HepG2 (cell line): ENCODE results near the gene C1QL4. TPM values are rescaled to one million over a fixed set of nuclear protein-coding genes. Genes with fewer than 3 reads are reported as not detected.

Experiments used
- BRD4 ChIP-seq: sonication (generic); formaldehyde crosslinking; IDR thresholded peaks from 2 replicates; pipeline ENCODE4 v1.4.0; 2020; ENCODE audit warnings: missing genetic modification reagents
- EP300 ChIP-seq, 3 experiments: sonication (generic) in 1 of 3; formaldehyde crosslinking in 1 of 3; IDR thresholded peaks; 2 replicates each; pipeline versions ENCODE4 v1.5.1 to v1.6.1; 2011 to 2020; ENCODE audit warnings: low read depth in 2 of 3, low read length in 2 of 3, borderline replicate concordance in 1 of 3, improper control_type of control experiment in 1 of 3, mild to moderate bottlenecking in 1 of 3, missing genetic modification reagents in 1 of 3, moderate library complexity in 1 of 3
- MED8 ChIP-seq: sonication (generic); formaldehyde crosslinking; IDR thresholded peaks from 2 replicates; pipeline ENCODE4 v1.8.1; 2023; ENCODE audit warnings: mild to moderate bottlenecking, missing genetic modification reagents; ENCODE audit not compliant: insufficient replicate concordance
- SMAD3 ChIP-seq: sonication (generic); formaldehyde crosslinking; IDR thresholded peaks from 2 replicates; pipeline ENCODE4 v1.4.0; 2020; ENCODE audit warnings: missing genetic modification reagents
- ZC3H4 ChIP-seq: sonication (generic); formaldehyde crosslinking; IDR thresholded peaks from 2 replicates; pipeline ENCODE4 v1.4.0; 2020; ENCODE audit warnings: missing genetic modification reagents, borderline replicate concordance
- ZNF431 ChIP-seq: sonication (generic); formaldehyde crosslinking; IDR thresholded peaks from 2 replicates; pipeline ENCODE4 v1.9.0; 2022; ENCODE audit warnings: missing genetic modification reagents, low read depth, mild to moderate bottlenecking, borderline replicate concordance
- ZNF550 ChIP-seq: sonication (generic); formaldehyde crosslinking; IDR thresholded peaks from 2 replicates; pipeline ENCODE4 v1.4.0; 2020; ENCODE audit warnings: mild to moderate bottlenecking, missing genetic modification reagents, borderline replicate concordance
- polyA plus RNA-seq, 8 experiments: library from polyadenylated mRNA; depleted of rRNA in 3 of 8; stranded (reverse) in 7 of 8; unstranded in 1 of 8; fragments of >200 nt; fragmentation: Illumina TruSeq in 4 of 8; extraction: Trizol in 4 of 8; gene quantifications; 2 replicates each; pipeline versions ENCODE4 v1.2.1 to v1.2.3, GENCODE V29; 2011 to 2016; ENCODE audit warnings: low read depth in 4 of 8, missing spikeins in 1 of 8, mixed read lengths in 1 of 8; ENCODE audit not compliant: insufficient read depth in 1 of 8
- total RNA-seq, 5 experiments: library from RNA; depleted of rRNA; stranded (reverse); fragments of >200 nt; fragmentation: Illumina TruSeq; extraction: Trizol; gene quantifications; 2 replicates each; pipeline ENCODE4 v1.2.3, GENCODE V29; 2016; ENCODE audit warnings: low read depth in 1 of 5
- TF ChIP-seq, protein P1 (sequence below): sonication (generic); formaldehyde crosslinking; IDR thresholded peaks from 2 replicates; pipeline ENCODE4 v1.4.0; 2020; ENCODE audit warnings: mild to moderate bottlenecking, missing genetic modification reagents, borderline replicate concordance
- TF ChIP-seq, protein P2 (sequence below): IDR thresholded peaks from 2 replicates; pipeline ENCODE4 v1.6.1; 2016; ENCODE audit warnings: low read depth
- TF ChIP-seq, protein P3 (sequence below), 2 experiments: fragments of 450-650 bp in 1 of 2; sonication (generic) in 1 of 2; formaldehyde crosslinking in 1 of 2; IDR thresholded peaks; 2 replicates each; pipeline versions ENCODE4 v1.6.1 to v1.8.0; 2016 to 2022; ENCODE audit warnings: antibody characterized with exemption in 1 of 2, mild to moderate bottlenecking in 1 of 2, missing genetic modification reagents in 1 of 2

Gene C1QL4
- total and polyA plus RNA-seq, 2 of the 13 experiments (the other 11 are each of a cell fraction or from before 2014, with no cell fraction given) = 0.03 TPM; not detected in 1

DNA sequence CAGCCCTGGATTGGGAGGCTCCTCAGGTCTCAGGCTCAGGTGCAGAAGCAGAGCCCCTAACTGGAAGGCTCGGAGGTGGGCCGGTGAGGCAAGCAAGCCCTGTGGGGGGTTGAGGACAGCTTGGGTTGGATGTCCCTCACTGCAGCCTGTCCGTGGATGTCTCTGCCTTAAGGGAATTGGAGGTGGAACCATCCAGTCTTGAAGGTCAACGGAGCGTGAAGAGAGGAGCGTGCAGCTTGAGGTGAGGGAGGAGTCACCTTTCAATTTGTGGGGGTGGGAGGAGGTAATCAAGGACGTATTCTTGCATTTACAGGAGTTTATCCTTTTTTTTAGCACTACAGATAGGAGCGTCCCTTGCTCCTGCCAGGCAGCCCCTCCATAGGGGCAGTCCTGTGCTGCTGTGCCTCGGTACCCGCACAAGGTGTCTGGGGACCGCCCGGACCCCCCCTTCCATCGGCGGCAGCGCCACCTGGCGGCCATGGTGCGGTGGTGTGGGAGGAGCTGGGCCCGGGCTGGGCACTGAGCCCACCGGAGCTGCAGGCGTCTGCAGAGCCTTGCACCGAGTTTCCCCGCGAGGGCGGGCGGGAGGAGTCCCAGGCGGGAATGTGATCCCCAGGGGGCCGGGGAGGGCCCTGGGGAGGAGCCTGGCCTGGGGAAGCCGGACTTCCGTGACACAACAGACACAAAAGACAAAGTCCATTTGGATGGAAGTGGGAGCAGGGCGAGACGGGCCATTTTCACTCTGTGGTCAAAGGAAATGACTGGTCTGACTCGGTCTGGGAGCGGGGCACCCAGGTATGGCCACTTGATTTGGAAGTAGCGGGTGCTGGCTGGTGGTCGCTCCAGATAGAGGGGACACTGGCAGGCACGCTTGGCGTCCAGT is 10.6 kb upstream of the C1QL4 start (continued):
- peak in 1 of 2 experiments; percentile 56; a peak in 1 of 4 replicates for TF ChIP-seq EP300 (IDR thresholded peaks at IDR 0.05; ENCODE audit: low read depth in 2 of 2, low read length in 2 of 2)
- TF ChIP-seq EP300 (CRISPR knock-in tag; IDR thresholded peaks at IDR 0.05; ENCODE audit: borderline replicate concordance) = 0 out of 2 replicates have a peak, but pooled peaks have one; percentile 23
- TF ChIP-seq, protein P1, sequence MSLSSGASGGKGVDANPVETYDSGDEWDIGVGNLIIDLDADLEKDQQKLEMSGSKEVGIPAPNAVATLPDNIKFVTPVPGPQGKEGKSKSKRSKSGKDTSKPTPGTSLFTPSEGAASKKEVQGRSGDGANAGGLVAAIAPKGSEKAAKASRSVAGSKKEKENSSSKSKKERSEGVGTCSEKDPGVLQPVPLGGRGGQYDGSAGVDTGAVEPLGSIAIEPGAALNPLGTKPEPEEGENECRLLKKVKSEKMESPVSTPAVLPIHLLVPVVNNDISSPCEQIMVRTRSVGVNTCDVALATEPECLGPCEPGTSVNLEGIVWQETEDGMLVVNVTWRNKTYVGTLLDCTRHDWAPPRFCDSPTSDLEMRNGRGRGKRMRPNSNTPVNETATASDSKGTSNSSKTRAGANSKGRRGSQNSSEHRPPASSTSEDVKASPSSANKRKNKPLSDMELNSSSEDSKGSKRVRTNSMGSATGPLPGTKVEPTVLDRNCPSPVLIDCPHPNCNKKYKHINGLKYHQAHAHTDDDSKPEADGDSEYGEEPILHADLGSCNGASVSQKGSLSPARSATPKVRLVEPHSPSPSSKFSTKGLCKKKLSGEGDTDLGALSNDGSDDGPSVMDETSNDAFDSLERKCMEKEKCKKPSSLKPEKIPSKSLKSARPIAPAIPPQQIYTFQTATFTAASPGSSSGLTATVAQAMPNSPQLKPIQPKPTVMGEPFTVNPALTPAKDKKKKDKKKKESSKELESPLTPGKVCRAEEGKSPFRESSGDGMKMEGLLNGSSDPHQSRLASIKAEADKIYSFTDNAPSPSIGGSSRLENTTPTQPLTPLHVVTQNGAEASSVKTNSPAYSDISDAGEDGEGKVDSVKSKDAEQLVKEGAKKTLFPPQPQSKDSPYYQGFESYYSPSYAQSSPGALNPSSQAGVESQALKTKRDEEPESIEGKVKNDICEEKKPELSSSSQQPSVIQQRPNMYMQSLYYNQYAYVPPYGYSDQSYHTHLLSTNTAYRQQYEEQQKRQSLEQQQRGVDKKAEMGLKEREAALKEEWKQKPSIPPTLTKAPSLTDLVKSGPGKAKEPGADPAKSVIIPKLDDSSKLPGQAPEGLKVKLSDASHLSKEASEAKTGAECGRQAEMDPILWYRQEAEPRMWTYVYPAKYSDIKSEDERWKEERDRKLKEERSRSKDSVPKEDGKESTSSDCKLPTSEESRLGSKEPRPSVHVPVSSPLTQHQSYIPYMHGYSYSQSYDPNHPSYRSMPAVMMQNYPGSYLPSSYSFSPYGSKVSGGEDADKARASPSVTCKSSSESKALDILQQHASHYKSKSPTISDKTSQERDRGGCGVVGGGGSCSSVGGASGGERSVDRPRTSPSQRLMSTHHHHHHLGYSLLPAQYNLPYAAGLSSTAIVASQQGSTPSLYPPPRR (CRISPR knock-in tag) = peak; percentile 56; the same call in 1 of the 2 replicates
- no peak for TF ChIP-seq ZNF550 (CRISPR knock-in tag)
- peak; percentile 15 for TF ChIP-seq MED8 (CRISPR knock-in tag)
- TF ChIP-seq, protein P2, sequence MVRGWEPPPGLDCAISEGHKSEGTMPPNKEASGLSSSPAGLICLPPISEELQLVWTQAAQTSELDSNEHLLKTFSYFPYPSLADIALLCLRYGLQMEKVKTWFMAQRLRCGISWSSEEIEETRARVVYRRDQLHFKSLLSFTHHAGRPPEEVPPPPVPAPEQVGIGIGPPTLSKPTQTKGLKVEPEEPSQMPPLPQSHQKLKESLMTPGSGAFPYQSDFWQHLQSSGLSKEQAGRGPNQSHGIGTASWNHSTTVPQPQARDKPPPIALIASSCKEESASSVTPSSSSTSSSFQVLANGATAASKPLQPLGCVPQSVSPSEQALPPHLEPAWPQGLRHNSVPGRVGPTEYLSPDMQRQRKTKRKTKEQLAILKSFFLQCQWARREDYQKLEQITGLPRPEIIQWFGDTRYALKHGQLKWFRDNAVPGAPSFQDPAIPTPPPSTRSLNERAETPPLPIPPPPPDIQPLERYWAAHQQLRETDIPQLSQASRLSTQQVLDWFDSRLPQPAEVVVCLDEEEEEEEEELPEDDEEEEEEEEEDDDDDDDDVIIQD = no peak
- no peak for TF ChIP-seq ZC3H4 (CRISPR knock-in tag)
- no peak for TF ChIP-seq ZNF431 (CRISPR knock-in tag)
- peak; percentile 97 for TF ChIP-seq BRD4 (CRISPR knock-in tag)
- TF ChIP-seq SMAD3 (CRISPR knock-in tag) = peak; percentile 69; the same call in 1 of the 2 replicates
- TF ChIP-seq, protein P3, sequence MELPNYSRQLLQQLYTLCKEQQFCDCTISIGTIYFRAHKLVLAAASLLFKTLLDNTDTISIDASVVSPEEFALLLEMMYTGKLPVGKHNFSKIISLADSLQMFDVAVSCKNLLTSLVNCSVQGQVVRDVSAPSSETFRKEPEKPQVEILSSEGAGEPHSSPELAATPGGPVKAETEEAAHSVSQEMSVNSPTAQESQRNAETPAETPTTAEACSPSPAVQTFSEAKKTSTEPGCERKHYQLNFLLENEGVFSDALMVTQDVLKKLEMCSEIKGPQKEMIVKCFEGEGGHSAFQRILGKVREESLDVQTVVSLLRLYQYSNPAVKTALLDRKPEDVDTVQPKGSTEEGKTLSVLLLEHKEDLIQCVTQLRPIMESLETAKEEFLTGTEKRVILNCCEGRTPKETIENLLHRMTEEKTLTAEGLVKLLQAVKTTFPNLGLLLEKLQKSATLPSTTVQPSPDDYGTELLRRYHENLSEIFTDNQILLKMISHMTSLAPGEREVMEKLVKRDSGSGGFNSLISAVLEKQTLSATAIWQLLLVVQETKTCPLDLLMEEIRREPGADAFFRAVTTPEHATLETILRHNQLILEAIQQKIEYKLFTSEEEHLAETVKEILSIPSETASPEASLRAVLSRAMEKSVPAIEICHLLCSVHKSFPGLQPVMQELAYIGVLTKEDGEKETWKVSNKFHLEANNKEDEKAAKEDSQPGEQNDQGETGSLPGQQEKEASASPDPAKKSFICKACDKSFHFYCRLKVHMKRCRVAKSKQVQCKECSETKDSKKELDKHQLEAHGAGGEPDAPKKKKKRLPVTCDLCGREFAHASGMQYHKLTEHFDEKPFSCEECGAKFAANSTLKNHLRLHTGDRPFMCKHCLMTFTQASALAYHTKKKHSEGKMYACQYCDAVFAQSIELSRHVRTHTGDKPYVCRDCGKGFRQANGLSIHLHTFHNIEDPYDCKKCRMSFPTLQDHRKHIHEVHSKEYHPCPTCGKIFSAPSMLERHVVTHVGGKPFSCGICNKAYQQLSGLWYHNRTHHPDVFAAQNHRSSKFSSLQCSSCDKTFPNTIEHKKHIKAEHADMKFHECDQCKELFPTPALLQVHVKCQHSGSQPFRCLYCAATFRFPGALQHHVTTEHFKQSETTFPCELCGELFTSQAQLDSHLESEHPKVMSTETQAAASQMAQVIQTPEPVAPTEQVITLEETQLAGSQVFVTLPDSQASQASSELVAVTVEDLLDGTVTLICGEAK (IDR thresholded peaks at IDR 0.05) = no peak
- TF ChIP-seq, protein P3 (CRISPR knock-in tag; IDR thresholded peaks at IDR 0.05) = no peak; the same call in 1 of the 2 replicates
